Measurements from ENCODE around the gene ENTPD7. TPM values are rescaled to one million over a fixed set of nuclear protein-coding genes. Genes with fewer than 3 reads are reported as not detected.

Gene ENTPD7
- total RNA-seq, 4 donors from 2014 or later: 11.6 to 76.0 (median 35.2) TPM

- TF ChIP-seq CTCF (IDR thresholded peaks at IDR 0.05): no peak
- no peak for TF ChIP-seq POLR2A (IDR thresholded peaks at IDR 0.05)
- Histone ChIP-seq H3K36me3 (no peaks in the 10 kb centered on the region), H3K27ac (no peak overlapping the region), H3K4me1 (no peaks in the 10 kb centered on the region), H3K4me3 (no peak overlapping the region), H3K27me3 (no peaks in the 10 kb centered on the region), H3K9me3 (no peaks in the 10 kb centered on the region)
- no peak for DNase-seq
Measured at GRCh38 chr10:99630991-99631390, 28.3 kb upstream of the ENTPD7 start.

- H3K4me1 ChIP-seq: no peaks in the 10 kb centered on the region
- no peak for TF ChIP-seq POLR2A (IDR thresholded peaks at IDR 0.05)
- H3K4me3 ChIP-seq: no peak overlapping the region
- H3K27ac ChIP-seq: no peak overlapping the region
- no peaks in the 10 kb centered on the region for H3K27me3 ChIP-seq
- DNase-seq: no peak
- H3K9me3 ChIP-seq: no peaks in the 10 kb centered on the region
- H3K36me3 ChIP-seq: no peaks in the 10 kb centered on the region
Measured at GRCh38 chr10:99631496-99631895, 27.8 kb upstream of the ENTPD7 start.

GRCh38 chr10:99633832-99634231, 25.5 kb upstream of the ENTPD7 start:
- no peak for TF ChIP-seq POLR2A (IDR thresholded peaks at IDR 0.05)
- no peak for TF ChIP-seq CTCF (IDR thresholded peaks at IDR 0.05)
- DNase-seq: no peak
- H3K9me3 ChIP-seq: no peaks in the 10 kb centered on the region

GRCh38 chr10:99647601-99648151, 11.6 kb upstream of the ENTPD7 start:
- no peaks in the 10 kb centered on the region for H3K27me3 ChIP-seq

More at GRCh38 chr10:99633832-99634231, 25.5 kb upstream of the ENTPD7 start:
- Histone ChIP-seq H3K36me3 (no peaks in the 10 kb centered on the region), H3K27me3 (no peaks in the 10 kb centered on the region), H3K27ac (no peak overlapping the region), H3K4me3 (no peak overlapping the region), H3K4me1 (no peaks in the 10 kb centered on the region)

GRCh38 chr10:99648717-99649116, 10.6 kb upstream of the ENTPD7 start:
- Histone ChIP-seq H3K27ac (no peak overlapping the region), H3K4me1 (no peaks in the 10 kb centered on the region), H3K4me3 (no peak overlapping the region), H3K36me3 (no peaks in the 10 kb centered on the region), H3K9me3 (no peaks in the 10 kb centered on the region), H3K27me3 (no peaks in the 10 kb centered on the region)
- TF ChIP-seq POLR2A (IDR thresholded peaks at IDR 0.05) (no peak), CTCF (IDR thresholded peaks at IDR 0.05) (no peak)
- no peak for DNase-seq

More at GRCh38 chr10:99647601-99648151, 11.6 kb upstream of the ENTPD7 start:
- DNase-seq: no peak
- no peaks in the 10 kb centered on the region for H3K36me3 ChIP-seq
- TF ChIP-seq CTCF (IDR thresholded peaks at IDR 0.05) (no peak), POLR2A (IDR thresholded peaks at IDR 0.05) (no peak)
- no peak overlapping the region for H3K27ac ChIP-seq
- H3K4me3 ChIP-seq: no peak overlapping the region
- no peaks in the 10 kb centered on the region for H3K4me1 ChIP-seq
- no peaks in the 10 kb centered on the region for H3K9me3 ChIP-seq

GRCh38 chr10:99652800-99653390, 6.4 kb upstream of the ENTPD7 start:
- Histone ChIP-seq H3K36me3 (no peaks in the 10 kb centered on the region), H3K4me1 (no peaks in the 10 kb centered on the region), H3K27me3 (no peaks in the 10 kb centered on the region), H3K9me3 (no peaks in the 10 kb centered on the region), H3K27ac (no peak overlapping the region), H3K4me3 (no peak overlapping the region)
- TF ChIP-seq CTCF (IDR thresholded peaks at IDR 0.05): no peak
- no peak for TF ChIP-seq POLR2A (IDR thresholded peaks at IDR 0.05)
- DNase-seq: no peak
